GM12873 (cell line): ENCODE results near the gene MATN4.

Experiments used
- CTCF ChIP-seq: IDR thresholded peaks from 2 replicates; pipeline ENCODE4 v1.5.1; 2012; ENCODE audit warnings: low read depth, mild to moderate bottlenecking, moderate library complexity, low read length, control low read depth; ENCODE audit not compliant: insufficient read depth; ENCODE audit errors: missing control alignments

Gene MATN4

GRCh38 chr20:45317826-45318225, 9.7 kb upstream of the MATN4 start:
- TF ChIP-seq CTCF, result no peak

- TF ChIP-seq CTCF, result no peak
Observed at GRCh38 chr20:45316150-45317080, 8.3 kb upstream of the MATN4 start.

GRCh38 chr20:45315672-45316071, 7.6 kb upstream of the MATN4 start:
- no peak for TF ChIP-seq CTCF

- TF ChIP-seq CTCF, result no peak
Observed at GRCh38 chr20:45313943-45314342, 5.8 kb upstream of the MATN4 start.

GRCh38 chr20:45313065-45313695, 5.1 kb upstream of the MATN4 start:
- TF ChIP-seq CTCF, result no peak

- TF ChIP-seq CTCF, result no peak
Observed at GRCh38 chr20:45312241-45312640, 4.1 kb upstream of the MATN4 start.

GRCh38 chr20:45311589-45312211, 3.6 kb upstream of the MATN4 start:
- peak; percentile 90 for TF ChIP-seq CTCF
